Mesothelial cell of epicardium (in vitro differentiated cells): ENCODE results near the gene DPF3. TPM values are rescaled to one million over a fixed set of nuclear protein-coding genes. Genes with fewer than 3 reads are reported as not detected.
A peak's percentile ranks its signal among the peaks of the same experiment; 100 is the strongest.

ENCODE experiments used
- DNase-seq, 2 experiments: peaks; one replicate each; pipeline ENCODE4 v3.0.0; 2021; ENCODE audit warnings: low spot score in 2 of 2; ENCODE audit not compliant: unreplicated experiment in 2 of 2
- H3K27ac Mint-ChIP-seq: 2 replicates; pipeline ENCODE4 v1.8.0; 2021; ENCODE audit warnings: mixed read lengths
- H3K27me3 Mint-ChIP-seq: 2 replicates; pipeline ENCODE4 v1.8.0; 2021; ENCODE audit warnings: low read depth, mixed read lengths
- H3K36me3 Mint-ChIP-seq: 2 replicates; pipeline ENCODE4 v1.8.0; 2021; ENCODE audit warnings: mixed read lengths
- H3K4me1 Mint-ChIP-seq: 2 replicates; pipeline ENCODE4 v1.8.0; 2021; ENCODE audit warnings: mixed read lengths
- H3K4me3 Mint-ChIP-seq: 2 replicates; pipeline ENCODE4 v1.8.0; 2021; ENCODE audit warnings: mild to moderate bottlenecking, moderate library complexity, mixed read lengths
- H3K9me3 Mint-ChIP-seq: 2 replicates; pipeline ENCODE4 v1.8.0; 2021; ENCODE audit warnings: mixed read lengths
- total RNA-seq: library from RNA; stranded (reverse); gene quantifications from 3 replicates; pipeline ENCODE4 v1.2.1, GENCODE V29; 2021
- TF ChIP-seq, protein P1 (sequence below): fragments of 200-600 bp; sonication (generic); IDR thresholded peaks from one replicate; pipeline ENCODE4 v1.5.0; 2021; ENCODE audit warnings: antibody characterized with exemption; ENCODE audit not compliant: unreplicated experiment

DPF3 gene
- total RNA-seq, 1 donor from 2014 or later: 1.3 TPM

- TF ChIP-seq, protein P1, sequence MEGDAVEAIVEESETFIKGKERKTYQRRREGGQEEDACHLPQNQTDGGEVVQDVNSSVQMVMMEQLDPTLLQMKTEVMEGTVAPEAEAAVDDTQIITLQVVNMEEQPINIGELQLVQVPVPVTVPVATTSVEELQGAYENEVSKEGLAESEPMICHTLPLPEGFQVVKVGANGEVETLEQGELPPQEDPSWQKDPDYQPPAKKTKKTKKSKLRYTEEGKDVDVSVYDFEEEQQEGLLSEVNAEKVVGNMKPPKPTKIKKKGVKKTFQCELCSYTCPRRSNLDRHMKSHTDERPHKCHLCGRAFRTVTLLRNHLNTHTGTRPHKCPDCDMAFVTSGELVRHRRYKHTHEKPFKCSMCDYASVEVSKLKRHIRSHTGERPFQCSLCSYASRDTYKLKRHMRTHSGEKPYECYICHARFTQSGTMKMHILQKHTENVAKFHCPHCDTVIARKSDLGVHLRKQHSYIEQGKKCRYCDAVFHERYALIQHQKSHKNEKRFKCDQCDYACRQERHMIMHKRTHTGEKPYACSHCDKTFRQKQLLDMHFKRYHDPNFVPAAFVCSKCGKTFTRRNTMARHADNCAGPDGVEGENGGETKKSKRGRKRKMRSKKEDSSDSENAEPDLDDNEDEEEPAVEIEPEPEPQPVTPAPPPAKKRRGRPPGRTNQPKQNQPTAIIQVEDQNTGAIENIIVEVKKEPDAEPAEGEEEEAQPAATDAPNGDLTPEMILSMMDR: no peak
- H3K9me3 Mint-ChIP-seq: no peaks in the 10 kb centered on the region
- H3K4me3 Mint-ChIP-seq: no peak overlapping the region
- peaks cover 64% of the 10 kb centered on the region for H3K4me1 Mint-ChIP-seq
- peaks cover 29% of the 10 kb centered on the region for H3K27me3 Mint-ChIP-seq
- H3K27ac Mint-ChIP-seq: no peak overlapping the region
- no peaks in the 10 kb centered on the region for H3K36me3 Mint-ChIP-seq
- peak in 1 of 2 experiments; percentile 16 for DNase-seq
Measured at GRCh38 chr14:72740966-72741825, 152.7 kb downstream of the DPF3 start.

DNA sequence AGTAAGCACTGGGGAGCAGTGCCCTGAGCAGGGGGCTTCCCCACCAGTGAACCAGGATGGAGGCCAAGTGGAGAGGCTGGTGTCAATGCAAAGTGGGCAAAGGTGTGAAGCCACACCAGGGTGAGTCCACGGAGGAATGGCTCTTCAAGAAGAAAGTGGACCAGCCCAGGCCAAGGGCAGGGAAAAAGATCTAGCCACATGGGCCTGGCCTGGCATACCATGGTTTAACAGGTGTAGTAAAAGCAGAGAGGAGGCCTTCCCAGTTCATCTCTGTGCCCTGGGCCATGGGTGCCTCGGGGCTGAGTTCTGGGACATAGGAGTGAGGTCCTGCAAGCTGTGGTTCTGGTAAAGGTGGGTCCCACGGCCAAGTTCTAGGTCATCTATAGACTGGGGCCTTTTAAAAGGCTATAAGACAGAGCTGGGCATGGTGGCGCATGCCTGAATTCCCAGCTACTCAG lies 153.4 kb downstream of the DPF3 start:
- Mint-ChIP-seq H3K4me3 (no peak overlapping the region), H3K4me1 (peaks cover 70% of the 10 kb centered on the region), H3K27ac (no peak overlapping the region), H3K36me3 (no peaks in the 10 kb centered on the region), H3K9me3 (no peaks in the 10 kb centered on the region), H3K27me3 (peaks cover 26% of the 10 kb centered on the region)
- peak in 1 of 2 experiments; percentile 29 for DNase-seq
- TF ChIP-seq, protein P1: no peak

- Mint-ChIP-seq H3K4me1 (peaks cover 70% of the 10 kb centered on the region), H3K27me3 (peaks cover 29% of the 10 kb centered on the region)
- peak in 1 of 2 experiments; percentile 34 for DNase-seq
Measured at GRCh38 chr14:72739446-72740405, 154.2 kb downstream of the DPF3 start.

DNA sequence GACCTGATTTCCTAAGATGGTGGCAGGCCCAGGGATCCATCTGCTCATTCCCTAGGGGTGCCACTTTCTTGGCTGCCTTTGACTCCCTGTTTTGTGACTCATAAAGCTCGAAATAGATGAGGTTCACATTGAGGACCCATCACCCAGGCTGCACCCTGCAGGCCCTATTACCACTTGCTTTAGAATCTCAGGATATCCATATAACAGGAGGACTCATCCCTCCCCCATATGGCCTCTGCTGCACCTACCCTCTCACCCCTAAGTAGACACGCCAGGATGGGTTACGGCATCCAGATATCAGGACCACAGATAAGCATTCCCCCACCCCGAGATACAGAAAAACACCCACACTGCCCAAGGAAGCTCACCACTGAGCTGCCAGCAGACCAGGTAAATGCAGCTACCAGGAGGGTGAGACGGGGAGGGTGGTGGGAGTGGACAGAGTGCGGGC lies 155.7 kb downstream of the DPF3 start:
- peak in 1 of 2 experiments; percentile 35 for DNase-seq
- no peaks in the 10 kb centered on the region for H3K9me3 Mint-ChIP-seq
- H3K27me3 Mint-ChIP-seq: peaks cover 40% of the 10 kb centered on the region
- no peaks in the 10 kb centered on the region for H3K36me3 Mint-ChIP-seq
- no peak overlapping the region for H3K4me3 Mint-ChIP-seq
- no peak overlapping the region for H3K27ac Mint-ChIP-seq
- TF ChIP-seq, protein P1: no peak
- peaks cover 63% of the 10 kb centered on the region for H3K4me1 Mint-ChIP-seq

More at GRCh38 chr14:72739446-72740405, 154.2 kb downstream of the DPF3 start:
- no peak overlapping the region for H3K4me3 Mint-ChIP-seq
- no peaks in the 10 kb centered on the region for H3K36me3 Mint-ChIP-seq
- H3K27ac Mint-ChIP-seq: no peak overlapping the region
- TF ChIP-seq, protein P1: no peak
- H3K9me3 Mint-ChIP-seq: no peaks in the 10 kb centered on the region

DNA sequence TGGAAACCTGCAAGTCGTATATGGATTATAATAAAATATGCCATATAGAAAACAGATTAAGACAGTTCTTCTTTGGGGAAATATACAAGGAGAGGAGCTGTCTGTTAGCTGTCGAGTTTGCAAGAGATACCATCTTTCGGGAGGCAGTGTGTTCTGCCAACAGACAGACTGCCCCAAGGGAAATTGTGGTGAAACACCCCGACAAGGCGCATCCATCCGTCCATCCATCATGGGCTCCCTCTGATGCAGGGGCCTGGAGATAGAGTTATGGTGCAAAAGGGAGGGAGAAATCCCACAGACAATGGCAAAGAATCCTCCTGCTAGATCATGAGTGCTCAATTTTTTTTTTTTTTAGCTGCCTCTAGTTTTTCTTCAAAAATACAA lies 156.3 kb downstream of the DPF3 start:
- no peak overlapping the region for H3K4me3 Mint-ChIP-seq
- H3K27ac Mint-ChIP-seq: no peak overlapping the region
- peak in 1 of 2 experiments; percentile 31 for DNase-seq

More for the DNA sequence above, 156.3 kb downstream of the DPF3 start:
- TF ChIP-seq, protein P1: no peak
- H3K36me3 Mint-ChIP-seq: no peaks in the 10 kb centered on the region
- H3K27me3 Mint-ChIP-seq: peaks cover 46% of the 10 kb centered on the region
- H3K9me3 Mint-ChIP-seq: no peaks in the 10 kb centered on the region
- H3K4me1 Mint-ChIP-seq: peaks cover 57% of the 10 kb centered on the region
